Stimulated activated CD4-positive, alpha-beta T cell treated with anti-CD3 and anti-CD28 coated beads, TNF-alpha, amount 100 ng/mL, for 1 hour (primary cell): ENCODE measurements around the gene TMEM151A.
"Not testable (repeated sequence)": the region's sequence is repeated elsewhere in the genome, so short reads cannot be mapped to it uniquely, and the experiment has no call there.

ENCODE experiments used
- DNase-seq, 3 donors: peaks; one replicate each; pipeline ENCODE4 v3.0.0-alpha.2; 2020; ENCODE audit warnings: low read depth in 3 of 3, low spot score in 1 of 3

Gene TMEM151A

DNA sequence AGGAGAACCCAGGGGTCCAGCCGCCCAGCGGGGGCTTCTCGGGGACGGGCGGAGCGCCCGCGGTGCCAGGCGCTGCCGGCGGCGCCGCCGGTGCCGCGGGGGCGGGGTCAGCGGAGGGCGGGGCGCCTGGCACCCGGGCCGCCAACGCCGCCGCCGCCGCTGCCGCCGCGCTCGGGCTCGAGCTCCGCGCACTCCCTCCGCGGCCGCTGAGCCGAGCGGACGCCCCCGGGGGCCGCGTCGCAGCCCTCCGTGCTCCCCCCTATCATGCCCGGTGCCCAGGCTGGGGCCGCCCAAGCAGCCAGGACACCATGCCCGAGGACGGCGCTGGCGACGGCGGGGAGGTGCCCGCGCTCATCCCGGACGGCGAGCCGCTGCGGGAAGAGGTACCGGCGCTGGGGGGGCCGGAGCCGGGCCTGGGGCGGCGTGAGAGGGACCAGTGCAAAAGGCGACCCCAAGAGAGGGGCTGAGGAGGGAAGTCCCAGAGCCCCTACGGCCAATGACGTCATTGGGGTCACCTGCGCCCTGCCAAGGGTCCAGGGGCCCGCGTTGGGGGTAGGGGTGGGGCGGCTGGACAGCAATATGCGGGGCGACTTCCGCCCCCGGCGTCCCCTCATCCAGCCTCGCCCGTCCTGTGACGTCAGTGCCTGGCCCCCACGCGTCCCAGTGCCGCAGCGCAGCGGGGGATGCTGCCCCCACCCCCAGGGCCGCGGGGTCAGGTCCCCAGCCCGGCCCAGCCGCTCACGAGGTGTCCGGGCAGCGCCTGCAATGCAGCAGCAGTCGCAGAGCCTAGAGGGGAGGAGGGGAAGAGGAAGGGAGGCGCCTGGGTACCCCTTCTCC, at the start of gene TMEM151A:
TSS of gene TMEM151A (plus strand) at position 189 of the 837 bp plus-strand sequence. CDS start at position 309, 120 bp downstream.
- no peak for DNase-seq

GRCh38 chr11:66242095-66242765, 49.5 kb upstream of the TMEM151A start:
- DNase-seq: no peak

GRCh38 chr11:66243782-66244535, 47.7 kb upstream of the TMEM151A start:
- no peak for DNase-seq

GRCh38 chr11:66247295-66247694, 44.4 kb upstream of the TMEM151A start:
- DNase-seq: no peak

- DNase-seq: no peak
These were observed 43.9 kb upstream of the TMEM151A start for GRCh38 chr11:66247801-66248200.

DNA sequence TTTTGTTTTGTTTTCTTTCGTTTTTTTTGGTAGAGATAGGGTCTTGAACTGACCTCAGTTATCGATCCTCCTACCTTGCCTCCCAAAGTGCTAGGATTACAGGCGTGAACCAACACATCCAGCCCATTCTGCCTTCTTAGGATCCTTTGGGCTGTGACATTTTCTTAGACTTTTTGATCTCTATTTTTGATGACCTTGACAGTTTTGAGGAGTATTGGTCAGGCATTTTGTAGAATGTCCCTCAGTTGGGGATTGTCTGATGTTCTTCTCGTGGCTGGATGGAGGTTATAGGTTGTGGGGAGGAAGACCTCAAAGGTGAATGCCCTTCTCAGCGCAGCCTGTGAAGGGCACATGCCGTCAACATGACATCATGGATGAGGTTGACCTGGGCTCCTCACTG, 42.8 kb upstream of the TMEM151A start:
- no peak for DNase-seq

DNA sequence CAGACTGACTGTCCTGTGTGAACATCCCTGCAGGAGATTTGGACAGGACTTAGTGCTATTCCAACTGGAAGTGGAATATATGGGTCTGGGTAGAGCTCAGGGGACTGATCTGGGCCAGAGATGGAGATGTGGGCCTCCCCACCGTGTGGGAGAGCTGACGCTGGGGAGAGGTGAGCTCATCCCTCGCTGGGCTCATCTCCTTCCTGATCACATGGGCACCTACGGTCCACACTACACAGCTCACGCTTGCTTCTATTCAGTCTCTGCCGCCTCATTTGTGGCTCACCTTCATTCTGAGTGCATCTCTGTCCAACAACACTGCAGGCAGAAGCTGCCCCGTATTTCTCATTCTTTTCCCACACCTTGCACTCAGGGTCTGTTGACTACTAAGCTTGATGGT, 39.9 kb upstream of the TMEM151A start:
- no peak for DNase-seq

DNA sequence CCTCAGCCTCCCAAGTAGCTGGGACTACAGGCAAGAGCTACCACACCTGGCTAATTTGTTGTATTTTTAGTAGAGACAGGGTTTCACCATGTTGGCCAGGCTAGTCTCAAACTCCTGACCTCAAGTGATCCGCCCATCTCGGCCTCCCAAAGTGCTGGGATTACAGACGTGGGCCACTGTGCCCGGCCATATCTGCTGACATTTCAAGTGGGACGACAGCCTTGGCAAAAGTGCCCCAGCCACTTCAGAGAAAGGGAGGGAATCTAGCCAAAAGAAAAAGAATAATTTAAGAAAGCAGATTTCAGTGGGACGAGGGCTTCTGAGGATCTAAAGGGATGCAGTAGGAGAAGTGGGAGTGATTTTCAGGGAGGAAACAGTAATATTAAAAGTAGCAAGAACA, 38.6 kb upstream of the TMEM151A start:
- not testable (repeated sequence) for DNase-seq

GRCh38 chr11:66258473-66258893, 33.2 kb upstream of the TMEM151A start:
- no peak for DNase-seq

GRCh38 chr11:66259225-66259624, 32.5 kb upstream of the TMEM151A start:
- no peak for DNase-seq

DNA sequence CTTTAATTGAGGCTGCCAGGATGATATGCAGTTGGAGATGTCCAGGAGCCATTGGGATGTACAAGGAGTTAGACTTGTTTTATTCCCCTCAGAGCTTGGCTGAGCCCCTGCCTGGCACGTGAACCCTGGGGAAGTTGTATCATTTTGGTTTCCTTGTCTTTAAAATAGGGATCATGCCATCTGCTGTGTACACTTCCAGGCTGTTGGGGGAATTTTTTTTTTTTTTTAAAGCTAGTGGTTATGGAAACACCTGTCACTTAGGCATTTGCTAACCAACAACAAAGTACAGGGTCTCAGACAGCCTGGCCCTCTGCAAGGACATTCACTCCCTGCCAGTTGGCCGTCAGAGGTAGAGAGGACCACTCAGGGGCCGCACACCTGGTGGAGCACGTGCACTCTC, 31.7 kb upstream of the TMEM151A start:
- DNase-seq: no peak

- no peak for DNase-seq
These were observed 30.1 kb upstream of the TMEM151A start for GRCh38 chr11:66261578-66261977.

DNA sequence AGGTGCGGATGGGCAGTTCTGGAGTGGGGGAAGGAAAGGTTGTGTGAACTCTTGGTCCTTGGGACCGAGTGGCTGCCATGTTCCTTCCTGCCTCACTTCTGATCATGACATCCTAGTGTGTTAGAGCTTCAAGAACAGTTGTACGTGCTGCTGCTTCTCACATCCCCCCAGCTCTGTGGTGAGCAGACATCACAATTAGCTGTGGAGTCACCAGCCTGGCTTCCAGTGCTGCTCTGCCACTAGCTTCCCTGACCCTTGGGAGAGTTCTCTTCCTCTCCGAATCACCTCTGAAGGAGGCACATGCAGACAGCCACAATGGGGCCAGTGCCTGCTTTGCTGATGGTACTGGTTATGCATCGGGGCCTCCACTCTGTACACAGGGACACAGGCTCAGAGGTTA, 29.5 kb upstream of the TMEM151A start:
- no peak for DNase-seq

GRCh38 chr11:66262696-66263095, 29.0 kb upstream of the TMEM151A start:
- DNase-seq: no peak

DNA sequence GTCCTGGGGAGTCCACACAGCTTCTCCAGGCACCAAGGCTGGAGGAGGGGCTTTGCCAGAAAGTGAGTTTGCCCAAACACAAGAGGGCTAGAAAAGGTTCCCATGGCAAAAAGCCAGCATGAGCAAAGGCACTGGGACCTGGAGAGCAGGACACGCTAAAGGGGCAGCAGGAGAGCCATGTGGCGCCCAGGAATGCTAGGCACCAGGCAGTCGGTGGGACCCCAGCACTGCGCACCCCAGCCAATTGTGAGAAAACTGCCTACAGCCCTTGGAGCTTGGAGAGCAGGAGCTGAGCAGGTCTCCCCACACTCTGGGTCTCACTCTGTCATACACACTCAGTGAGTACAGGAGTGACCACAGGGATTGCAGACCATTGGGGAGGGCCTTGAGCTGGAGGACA, 28.5 kb upstream of the TMEM151A start:
- no peak for DNase-seq

- no peak for DNase-seq
These were observed 27.9 kb upstream of the TMEM151A start for GRCh38 chr11:66263785-66264184.

DNA sequence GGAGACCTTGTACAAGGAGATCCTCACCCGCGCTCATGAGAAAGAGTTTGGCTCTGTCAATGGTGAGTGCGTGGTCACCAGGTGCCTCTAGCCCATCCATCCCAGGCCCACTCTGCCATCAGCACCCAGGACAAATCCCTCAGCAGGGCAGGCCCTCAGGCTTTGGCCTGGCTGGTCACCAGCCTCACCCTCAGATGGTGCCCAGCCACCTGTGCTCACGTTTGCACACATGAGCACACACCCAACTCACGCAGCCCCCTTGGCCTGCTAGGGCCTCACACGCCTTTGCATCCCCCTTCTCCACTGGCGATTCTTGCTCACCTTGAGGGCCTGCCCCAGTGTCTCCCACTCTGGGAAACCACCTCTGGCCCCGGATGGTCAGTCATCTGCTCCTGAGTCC, 27.3 kb upstream of the TMEM151A start:
- no peak for DNase-seq

DNA sequence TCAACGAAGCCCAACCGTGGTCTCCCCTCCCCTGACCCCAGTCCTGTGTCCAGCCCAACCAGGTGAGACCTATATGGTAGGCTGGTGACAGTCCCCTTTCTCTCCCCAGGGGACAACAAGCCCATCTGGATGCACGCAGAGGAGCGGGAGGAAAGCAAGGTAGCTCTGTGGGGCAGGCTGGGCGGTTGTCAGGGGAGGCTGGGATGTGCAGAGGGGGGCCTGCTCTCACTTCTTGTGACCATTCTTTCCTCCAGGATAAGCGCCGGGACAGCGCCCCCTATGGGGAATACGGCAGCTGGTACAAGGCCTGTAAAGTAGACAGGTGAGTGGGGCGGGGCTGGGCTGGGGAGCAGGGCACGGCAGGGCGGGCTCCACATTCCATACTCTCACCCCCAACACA, 26.8 kb upstream of the TMEM151A start:
- DNase-seq: no peak

- no peak for DNase-seq
These were observed 25.9 kb upstream of the TMEM151A start for GRCh38 chr11:66265531-66266377.

GRCh38 chr11:66266378-66267038, 25.2 kb upstream of the TMEM151A start:
- DNase-seq: no peak

DNA sequence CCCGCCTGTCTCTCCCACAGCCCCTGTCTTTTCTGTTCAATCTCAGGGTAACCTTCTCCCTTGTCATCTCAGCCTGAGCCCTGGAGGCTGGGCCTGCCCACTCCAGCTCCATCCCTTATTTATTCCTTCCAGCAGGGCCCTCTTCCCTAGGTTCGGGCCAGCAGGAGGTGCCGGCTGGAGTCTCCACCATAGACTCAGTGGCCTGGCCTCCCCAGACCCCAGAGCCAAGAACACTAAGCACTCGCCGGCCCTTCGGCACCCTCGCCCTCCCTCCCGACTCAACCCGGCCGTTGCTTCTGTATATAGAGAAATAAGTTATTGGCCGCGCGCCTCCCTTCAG, 24.7 kb upstream of the TMEM151A start:
- DNase-seq: no peak
